ENCODE data around the gene TMEM187.

GRCh38 chrX:154008521-154008920 is 36.0 kb downstream of the TMEM187 start:
- no peak for TF ChIP-seq CTCF (IDR thresholded peaks at IDR 0.05)
- TF ChIP-seq POLR2A (IDR thresholded peaks at IDR 0.05) = no peak
- no peak for TF ChIP-seq POLR2AphosphoS5 (IDR thresholded peaks at IDR 0.05)

All from prostate gland (tissue), 2 donors.